Kidney tubule cell (primary cell): ENCODE measurements around the gene ATP9A.
"Not testable (repeated sequence)": the region's sequence is repeated elsewhere in the genome, so short reads cannot be mapped to it uniquely, and the experiment has no call there.

Source experiments
- DNase-seq: peaks from one replicate; pipeline ENCODE4 v3.0.0-alpha.2; 2018; ENCODE audit warnings: low spot score

The ATP9A gene

DNA sequence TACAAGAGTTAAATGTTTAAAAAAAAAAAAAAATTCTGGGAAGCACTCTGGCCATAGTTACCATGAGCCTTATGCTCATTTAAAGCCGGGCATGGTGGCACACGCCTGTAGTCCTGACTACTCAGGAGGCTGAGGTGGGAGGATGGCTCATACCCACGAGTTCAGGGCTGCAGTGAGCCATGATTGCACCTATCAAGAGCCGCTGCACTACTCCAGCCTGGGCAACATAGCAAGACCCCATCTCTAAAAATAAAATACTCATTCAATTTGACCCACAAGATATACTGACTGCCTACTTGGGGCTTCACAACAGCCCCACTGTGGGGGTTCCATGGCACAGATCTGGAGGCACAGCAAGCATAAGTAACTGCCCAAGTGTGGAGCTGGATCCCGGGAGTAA, 113.7 kb downstream of the ATP9A start:
- no peak for DNase-seq

DNA sequence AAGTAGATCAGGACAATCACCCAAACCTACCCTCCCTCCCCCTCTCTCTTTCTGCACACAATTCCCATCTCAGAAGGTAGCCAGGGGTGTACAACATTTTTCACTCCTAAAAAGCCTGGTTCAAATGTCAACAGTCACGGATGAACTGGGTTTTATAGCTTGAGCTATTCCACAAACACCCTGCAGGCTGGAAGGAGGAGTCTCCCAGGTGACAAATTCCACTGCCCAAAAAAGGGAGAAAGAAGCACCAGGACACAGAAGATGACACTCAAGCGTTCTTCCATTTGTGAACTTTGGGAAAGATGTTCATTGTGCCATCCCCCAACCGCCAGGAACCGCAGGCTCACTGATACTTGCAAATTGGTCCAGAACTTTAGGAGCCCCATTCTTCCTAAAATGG, 114.1 kb downstream of the ATP9A start:
- DNase-seq, result no peak

DNA sequence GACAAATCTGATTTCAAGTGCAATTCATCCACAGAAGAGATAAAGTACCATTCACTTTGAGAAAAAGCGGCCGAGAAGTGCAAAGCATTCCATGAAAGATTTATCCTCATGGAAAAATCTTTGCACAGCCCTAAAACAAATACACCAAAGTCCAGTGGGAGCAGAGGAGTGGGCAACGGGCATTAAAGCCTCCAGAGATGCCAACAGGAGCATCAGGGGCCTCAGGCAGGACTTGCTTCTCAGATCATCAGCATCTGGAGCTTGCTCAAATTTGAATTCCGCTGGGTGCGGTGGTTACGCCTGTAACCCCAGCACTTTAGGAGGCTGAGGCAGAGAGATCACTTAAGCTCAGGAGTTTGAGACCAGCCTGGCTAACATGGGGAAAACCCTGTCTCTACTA, 115.0 kb downstream of the ATP9A start:
- DNase-seq, result no peak

DNA sequence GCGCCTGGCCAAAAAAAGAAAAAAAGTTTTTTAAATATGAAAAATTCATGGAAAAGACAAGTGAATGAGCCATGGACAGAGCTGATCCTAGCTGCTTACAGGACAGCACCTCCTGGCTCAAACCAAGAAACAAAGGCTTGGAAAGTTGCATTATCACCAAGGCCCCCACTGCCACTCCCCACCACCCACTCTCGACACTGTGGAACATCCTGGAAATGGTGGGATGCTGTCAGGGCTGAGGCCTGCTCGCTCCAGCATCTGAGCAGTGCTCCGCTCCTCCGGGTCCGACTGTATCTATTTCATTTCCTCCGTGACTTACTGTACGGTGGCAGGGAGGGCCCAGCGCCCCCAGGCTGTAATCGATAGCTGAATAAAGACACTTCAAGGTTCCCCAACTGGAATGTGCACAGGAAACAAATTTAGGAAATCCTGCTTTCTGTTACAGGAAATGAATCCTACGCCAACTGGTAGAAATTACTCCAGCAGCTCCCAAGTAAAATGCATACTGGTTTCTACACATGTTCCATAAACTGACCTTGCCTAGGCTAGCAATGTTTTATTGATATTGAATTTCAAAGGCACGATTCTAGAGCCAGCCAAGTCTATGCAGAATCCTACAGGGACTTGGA, 116.2 kb downstream of the ATP9A start:
- DNase-seq, result no peak

DNA sequence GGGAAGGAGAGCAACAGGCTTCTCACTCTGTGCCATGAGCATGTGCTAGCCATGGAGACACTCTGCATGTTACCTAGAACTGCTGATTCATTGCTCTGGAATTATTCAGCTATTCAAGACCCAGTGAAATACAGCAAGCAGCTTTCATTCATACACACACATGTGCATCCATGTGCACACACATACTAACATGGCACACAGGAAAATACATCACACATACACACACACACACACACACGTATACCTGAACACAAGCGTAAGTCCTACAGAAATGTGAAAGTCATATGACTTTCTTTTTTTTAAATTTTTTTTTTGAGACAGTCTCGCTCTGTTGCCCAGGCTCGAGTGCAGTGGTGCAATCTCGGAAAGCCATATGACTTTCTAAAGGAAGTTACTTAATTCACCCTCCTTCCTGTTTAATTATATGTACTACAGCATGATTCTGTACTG, 117.5 kb downstream of the ATP9A start:
- peak; percentile 83 for DNase-seq

DNA sequence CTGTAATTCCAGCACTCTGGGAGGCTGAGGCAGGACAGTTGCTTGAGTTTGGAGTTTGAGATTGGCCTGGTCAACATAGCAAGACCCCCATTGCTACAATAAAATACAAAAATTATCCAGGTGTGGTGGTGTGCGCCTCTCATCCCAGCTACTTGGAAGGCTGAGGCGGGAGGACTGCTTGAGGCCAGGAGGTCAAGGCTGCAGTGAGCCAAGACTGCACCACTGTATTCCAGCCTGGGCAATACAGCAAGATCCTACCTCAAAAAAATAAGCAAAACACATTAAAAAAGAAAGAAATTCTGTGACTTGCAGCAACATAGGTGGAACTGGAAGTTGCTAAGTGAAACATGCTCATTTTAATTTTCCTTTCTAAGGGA, 119.6 kb downstream of the ATP9A start:
- DNase-seq, result no peak

DNA sequence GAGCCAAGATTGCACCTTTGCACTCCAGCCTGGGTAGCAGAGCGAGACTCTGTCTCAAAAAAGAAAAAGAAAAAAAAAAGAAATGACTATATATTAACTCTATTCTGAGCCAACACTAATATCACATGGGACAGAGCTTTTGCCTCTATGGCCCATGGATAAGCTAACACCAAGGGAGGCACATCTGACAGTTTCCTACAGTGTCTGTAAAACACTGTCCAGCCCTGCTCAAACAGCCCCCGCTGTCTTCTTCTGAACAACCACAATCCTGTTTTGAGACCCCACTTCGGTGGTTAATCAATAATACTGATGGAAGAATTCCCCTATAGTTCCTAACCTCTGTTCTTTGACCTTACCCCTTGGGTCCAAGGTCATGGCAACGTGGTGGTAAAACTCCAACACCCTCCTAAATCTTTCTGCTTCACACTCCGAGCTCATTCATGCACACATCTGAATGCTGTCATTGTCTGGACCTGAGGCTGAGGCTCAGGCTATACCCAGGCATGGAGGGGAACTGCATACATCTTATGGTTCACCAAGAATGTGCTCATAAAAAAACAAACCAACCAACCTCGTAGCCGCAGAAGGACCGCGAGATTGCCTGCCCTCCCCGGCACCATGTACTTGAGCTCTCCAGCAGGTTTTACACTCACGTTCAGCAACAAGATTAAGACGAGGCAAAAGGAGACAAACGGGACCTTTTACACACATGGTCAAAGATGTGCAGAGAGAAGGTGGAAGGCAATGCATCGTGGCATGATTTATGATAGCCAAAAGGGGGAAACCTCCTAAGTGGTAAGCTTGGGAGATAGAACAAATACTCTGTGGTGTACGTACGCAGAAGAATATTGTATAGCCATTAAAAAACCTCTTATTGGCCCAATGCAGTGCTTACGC, 120.3 kb downstream of the ATP9A start:
- no peak for DNase-seq

DNA sequence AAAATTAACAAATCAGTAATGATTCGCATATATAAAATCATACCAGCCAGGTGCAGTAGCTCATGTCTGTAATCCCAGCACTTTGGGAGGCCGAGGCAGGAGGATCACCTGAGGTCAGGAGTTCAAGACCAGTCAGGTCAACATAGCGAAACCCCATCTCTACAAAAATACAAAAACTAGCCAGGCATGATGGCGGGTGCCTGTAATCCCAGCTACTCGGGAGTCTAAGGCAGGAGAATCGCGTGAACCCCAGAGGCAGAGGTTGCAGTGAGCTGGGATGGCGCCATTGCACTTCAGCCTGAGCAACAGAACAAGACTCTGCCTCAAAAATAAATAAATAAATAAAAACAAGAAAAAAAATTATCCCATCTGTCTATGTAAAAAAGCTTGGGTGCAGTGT, 124.4 kb downstream of the ATP9A start:
- not testable (repeated sequence) for DNase-seq

DNA sequence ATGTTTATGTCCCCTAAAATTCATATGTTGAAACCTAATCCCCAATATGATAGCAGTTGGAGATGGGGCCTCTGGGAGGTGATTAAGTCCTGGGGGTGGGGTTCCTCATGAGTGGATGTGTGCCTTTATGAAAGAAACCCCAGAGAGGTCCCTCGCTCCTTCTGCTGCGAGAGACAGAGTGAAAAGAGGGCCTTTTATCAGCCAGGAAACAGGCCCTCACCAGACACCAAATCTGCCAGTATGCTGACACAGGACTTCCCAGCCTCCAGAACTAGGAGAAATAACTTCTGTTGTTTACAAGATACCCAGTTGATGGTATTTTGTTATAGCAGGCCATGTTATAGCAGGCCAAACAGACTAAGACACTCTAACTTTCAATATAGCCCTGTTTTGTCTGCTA, 124.8 kb downstream of the ATP9A start:
- DNase-seq, result no peak

DNA sequence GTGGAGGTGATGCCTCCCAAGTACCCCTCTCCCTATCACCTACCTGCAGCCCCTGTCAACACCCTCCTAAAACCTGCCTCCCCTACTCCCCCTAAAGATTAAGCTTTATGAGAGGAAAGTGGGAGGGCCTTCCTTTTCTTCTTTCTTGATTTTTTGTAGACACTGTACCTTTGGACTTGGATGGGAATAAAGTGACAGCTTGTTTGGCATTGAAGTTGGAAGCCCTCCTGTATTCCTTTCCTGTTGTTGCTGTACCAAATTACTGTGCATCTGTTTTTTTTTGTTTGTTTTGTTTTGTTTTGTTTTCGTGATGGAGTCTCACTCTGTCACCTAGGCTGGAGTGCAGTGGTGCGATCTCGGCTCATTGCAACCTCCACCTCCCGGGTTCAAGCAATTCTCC, 126.3 kb downstream of the ATP9A start:
- no peak for DNase-seq

DNA sequence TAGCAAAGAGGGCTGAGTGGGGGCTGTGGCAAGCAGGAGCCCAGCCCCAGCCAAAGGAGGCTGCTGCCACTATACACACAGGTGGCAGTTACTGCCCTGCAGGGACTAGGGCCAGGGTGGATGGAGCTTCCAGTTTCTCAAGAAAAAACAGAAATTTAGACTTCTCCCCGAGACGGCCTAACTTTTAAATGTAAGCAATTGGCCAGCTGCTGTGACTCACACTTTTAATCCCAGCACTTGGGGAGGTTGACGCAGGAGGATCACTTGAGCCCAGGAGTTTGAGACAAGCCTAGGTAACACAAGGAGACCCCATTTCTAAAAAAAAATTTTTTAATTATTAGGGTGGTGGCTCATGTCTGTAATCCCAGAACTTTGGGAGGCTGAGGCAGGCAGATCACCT, 127.4 kb downstream of the ATP9A start:
- no peak for DNase-seq

DNA sequence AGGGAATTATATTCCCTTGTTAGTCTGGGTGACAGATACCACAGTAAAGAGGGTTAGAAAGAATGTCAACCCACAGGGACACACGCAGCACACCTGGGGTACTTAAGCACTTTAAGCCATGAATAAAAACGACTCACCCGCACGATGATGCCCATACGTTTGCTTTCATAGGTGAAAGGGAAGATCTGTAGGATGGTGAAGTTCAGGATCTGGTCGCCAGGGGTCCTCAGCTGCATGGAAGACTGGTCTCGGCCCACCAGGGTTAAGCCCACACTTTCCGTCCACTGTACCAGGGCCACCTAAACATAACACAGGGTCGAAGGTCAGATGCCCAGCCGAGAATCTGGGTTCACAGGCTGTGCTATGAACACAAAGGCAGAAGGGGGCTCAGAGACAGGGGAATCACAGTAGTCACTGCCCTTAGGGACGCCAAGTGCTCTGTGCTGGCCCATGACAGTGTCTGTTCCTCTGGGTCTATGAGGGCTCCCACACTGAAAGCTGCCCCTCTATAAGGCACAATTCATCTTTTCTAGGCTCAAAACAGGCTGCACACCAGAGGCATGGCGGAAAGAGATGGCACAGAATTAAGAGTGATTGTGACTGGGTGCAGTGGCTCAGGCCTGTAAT, 128.9 kb downstream of the ATP9A start:
- peak; percentile 46 for DNase-seq

DNA sequence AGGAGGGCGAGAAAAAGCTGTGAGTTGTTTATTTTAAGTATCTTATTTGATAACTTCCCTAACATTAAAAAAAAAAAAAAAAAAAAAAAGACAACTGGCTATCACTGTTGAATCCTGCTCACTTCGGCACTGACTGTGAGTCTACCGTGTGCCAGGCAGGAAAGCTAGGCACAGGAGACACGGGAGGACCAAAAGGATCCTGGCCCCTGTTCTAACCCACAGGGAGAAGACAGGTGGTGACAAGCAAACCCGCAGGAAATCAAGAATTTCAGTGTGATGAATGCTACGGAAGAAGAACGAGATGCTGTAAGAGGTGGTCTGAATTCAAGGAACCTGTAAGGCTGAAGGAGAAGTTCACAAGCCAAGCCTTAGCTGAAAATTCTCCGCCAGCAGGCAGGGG, 130.9 kb downstream of the ATP9A start:
- no peak for DNase-seq

DNA sequence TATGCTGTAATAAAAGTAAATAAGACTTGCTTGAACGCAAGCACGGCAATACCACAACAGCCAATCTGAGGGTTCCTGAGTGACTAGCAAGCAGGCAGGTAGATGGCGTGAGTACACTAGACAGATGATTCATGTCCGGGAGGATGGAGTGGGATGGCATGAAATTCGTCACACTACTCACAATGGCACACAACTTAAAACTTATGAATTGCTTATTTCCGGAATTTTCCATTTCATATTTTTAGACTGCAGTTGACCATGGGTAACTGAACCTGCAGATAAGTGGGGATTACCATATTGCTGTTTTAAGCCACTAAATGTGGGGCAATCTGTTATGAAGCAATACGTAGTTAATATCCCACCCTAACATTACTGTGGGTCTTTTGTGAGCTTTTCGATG, 132.1 kb downstream of the ATP9A start:
- DNase-seq, result no peak

DNA sequence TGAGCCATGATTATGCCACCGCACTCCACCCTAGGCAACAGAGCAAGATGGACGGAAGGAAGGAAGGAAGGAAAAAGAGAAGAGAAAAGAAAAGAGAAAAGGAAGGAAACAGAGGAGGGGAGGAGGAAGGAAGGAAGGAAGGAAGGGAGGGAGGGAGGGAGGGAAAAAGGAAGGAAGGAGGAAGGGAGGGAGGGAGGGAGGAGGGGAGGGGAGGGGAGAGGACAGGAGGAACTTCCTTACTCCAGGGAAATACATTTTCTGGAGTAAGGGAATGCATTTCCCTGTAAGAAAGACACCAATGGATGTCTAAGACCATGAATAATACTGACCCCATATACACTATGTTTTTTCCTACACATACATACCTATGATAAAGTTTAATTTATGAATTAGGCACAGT, 132.5 kb downstream of the ATP9A start:
- DNase-seq, result no peak

DNA sequence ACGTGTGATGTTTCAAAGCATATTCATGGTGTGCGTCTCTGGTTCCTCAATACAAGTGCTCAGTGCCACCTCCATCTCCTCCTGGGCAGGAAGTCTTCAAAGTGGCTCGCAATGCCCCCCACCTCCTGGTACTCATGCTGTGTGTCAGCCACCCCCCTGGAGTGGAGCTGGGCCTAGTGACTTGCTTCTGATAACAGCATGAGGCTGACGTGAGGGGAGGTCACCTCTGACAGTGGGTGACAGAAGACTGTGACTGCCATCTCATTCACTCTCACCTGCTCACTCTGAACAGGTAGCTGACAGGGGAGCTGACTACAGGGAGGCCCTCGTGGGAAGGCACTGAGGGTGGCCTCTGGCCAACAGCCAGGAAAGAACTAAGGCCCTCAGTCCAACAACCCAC, 133.3 kb downstream of the ATP9A start:
- DNase-seq, result no peak

DNA sequence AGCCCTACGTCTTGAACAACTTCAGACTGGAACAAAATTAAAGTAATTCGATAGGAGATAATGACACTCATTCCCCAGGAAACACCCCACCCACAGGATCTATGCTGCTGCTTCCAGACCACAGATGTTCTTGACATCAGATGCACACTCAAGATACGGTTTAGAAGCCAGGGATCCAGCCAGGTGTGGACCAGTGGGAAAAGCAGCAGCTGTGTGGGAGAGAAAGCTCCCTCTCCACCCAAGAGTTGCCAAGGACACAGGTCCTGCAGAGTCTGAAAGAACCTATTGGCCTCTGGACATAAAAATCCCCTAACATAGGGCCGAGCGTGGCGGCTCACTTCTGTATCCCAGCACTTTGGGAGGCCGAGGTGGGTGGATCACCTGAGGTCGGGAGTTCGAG, 133.9 kb downstream of the ATP9A start:
- DNase-seq, result no peak

DNA sequence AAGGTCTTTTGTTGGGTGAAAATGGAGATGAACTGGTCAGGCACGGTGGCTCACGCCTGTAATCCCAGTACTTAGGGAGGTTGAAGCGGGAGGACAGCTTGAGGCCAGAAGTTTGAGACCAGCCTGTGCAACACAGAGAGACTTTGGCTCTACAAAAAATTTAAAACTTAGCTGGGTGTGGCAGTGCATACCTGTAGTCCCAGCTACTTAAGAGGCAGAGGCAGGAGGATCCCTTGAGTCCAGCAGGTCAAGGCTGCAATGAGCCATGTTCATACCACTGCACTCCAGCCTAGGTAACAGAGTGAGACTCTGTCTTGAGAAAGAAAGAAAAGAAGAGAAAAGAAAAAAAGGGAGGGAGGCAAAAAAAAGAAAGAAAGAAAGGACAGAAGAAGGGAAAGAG, 134.8 kb downstream of the ATP9A start:
- DNase-seq, result no peak

DNA sequence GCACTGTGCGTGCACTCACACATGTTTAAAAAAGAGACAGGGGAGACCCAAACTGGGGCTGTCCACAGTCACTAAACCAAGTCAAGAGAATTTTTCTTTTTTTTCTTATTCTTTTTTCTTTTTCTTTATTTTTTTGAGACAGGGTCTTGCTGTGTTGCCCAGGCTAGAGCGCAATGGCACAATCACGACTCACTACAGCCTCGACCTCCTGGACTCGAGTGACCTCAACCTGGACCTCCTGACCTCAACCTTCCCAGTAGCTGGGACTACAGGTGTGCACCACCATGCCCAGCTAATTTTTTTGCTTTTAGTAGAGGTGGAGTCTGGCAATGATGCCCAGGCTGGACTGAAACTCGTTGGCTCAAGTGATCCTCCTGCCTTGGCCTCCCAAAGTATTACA, 136.2 kb downstream of the ATP9A start:
- DNase-seq, result no peak

DNA sequence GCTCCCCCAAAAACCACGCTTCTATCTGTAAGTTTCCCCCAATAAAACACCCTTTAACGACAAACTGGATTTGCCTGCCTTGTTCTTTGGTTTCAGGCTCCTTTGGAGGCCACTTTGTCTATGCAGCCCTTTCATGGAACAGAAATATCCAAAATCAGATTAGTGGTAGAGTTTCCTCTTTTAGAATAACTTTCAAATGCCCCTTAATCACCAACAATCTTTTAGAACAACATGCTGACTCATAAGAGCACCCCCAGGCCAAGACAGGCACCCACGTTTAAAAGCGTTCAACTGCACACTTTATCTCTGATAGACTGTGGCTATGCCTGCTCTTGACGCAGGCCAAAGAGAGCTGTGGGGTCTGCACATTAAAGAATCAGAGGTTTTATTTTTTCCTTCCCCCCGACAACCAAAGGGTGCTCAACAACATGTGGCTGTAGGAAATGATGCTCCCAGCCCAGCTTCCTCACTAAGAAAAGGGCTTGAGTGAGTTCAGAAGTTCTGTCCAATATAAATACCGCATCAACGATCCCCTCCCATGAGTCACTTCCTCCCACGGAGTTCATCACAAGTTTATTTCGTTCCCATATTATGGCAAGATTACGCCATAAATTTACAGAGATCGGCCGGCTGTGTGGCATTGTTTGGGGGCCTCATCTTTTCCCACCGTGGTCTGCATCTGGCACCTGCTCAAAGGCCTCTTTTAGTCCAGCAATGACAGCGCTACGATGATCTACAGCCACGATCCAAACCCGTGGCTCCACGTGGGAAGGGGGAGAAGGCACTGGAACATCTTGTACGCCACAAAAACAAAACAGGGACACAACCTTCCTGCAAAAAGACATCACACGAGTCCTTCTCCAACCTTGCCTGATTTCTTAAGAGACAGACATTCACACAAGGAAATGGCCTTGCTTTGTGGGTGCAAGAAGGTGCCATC, 136.9 kb downstream of the ATP9A start:
- DNase-seq, result peak; percentile 67

DNA sequence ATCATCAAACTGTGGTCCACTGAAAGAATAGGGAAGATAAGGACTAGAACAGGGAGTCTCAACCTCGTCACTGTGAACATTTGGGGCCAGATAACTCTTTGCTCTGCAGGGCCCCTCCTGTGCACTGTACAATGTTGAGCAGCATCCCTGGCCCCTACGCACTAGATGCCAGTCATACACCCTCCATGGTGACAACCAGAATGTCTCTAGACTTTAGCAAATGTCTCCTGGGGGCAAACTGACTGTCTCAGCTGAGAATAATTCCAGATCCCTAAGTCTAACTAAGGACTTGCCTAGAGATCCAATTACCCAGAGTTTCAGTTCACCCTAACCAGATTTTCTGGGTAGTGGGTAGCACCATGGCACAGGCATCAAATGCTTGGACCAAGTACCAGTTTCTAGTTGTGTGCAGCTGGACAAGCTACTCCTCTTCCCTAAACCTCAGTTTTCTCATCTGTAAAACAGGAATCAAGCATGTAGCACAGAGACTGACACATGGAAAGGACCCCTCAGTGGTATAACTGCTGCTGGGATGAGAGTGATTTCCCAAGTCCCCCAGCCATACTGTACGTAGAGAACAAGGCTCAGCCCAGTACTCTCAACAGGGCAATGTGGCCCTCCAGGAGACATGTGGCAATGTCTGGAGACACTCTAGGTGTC, 138.7 kb downstream of the ATP9A start:
- no peak for DNase-seq
